T-helper 2 cell treated with Interferon-gamma antibody and Interleukin-4, amounts not matched to agents 5 μg/mL and 100 μg/mL, for 36 hours (primary cell): Measurements from ENCODE around the gene CSNK1D.
A peak's percentile ranks its signal among the peaks of the same experiment; 100 is the strongest.

ENCODE experiments used
- DNase-seq: peaks from one replicate; pipeline ENCODE4 v3.0.0; 2021; ENCODE audit warnings: low spot score
- H3K27ac Mint-ChIP-seq: one replicate; pipeline ENCODE4 v1.8.0; 2021; ENCODE audit warnings: mild to moderate bottlenecking, mixed read lengths
- H3K27me3 Mint-ChIP-seq: one replicate; pipeline ENCODE4 v1.8.0; 2021; ENCODE audit warnings: low read depth, mixed read lengths
- H3K36me3 Mint-ChIP-seq: one replicate; pipeline ENCODE4 v1.8.0; 2021; ENCODE audit warnings: low read depth, mixed read lengths
- H3K4me1 Mint-ChIP-seq: one replicate; pipeline ENCODE4 v1.8.0; 2021; ENCODE audit warnings: low read depth, mixed read lengths
- H3K4me3 Mint-ChIP-seq: one replicate; pipeline ENCODE4 v1.8.0; 2022; ENCODE audit warnings: mild to moderate bottlenecking, moderate library complexity, mixed read lengths
- H3K9me3 Mint-ChIP-seq: one replicate; pipeline ENCODE4 v1.8.0; 2021; ENCODE audit warnings: mixed read lengths

CSNK1D gene

DNA sequence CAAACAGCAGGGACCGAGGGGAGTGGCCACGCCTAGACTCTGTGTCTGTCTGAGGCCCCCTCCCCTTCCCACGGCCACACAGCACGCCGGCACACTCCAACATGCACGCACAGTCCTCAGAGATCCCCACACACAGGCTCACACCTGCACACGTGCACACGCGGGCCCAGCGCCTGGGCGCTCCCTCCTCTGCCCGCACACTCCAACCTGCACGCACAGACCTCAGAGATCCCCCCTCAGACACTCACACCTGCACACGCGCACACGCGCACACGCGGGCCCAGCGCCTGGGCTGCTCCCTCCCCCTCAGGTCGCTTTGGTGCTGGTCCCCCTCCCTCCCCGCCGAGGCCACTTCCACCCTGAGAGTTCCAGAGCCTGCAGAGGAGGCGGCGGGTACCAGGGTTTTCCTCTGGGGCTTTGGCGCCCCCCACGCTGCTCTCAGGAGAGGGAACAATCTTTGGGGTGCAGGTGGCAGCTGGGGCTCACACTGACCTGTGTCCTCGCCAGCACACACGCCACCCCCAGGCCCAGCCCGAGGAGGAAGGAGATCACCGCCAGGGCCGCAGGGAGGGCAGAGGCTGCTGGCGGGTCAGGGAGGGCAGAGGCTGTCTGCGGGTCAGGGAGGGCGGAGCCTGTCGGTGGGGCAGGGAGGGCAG is 42.3 kb upstream of the CSNK1D start:
- Mint-ChIP-seq H3K27me3 (no peaks in the 10 kb centered on the region), H3K4me3 (no peak overlapping the region), H3K27ac (peak overlapping the region; percentile 86), H3K4me1 (peaks cover 12% of the 10 kb centered on the region), H3K9me3 (no peaks in the 10 kb centered on the region), H3K36me3 (peaks cover 16% of the 10 kb centered on the region)
- DNase-seq: no peak

DNA sequence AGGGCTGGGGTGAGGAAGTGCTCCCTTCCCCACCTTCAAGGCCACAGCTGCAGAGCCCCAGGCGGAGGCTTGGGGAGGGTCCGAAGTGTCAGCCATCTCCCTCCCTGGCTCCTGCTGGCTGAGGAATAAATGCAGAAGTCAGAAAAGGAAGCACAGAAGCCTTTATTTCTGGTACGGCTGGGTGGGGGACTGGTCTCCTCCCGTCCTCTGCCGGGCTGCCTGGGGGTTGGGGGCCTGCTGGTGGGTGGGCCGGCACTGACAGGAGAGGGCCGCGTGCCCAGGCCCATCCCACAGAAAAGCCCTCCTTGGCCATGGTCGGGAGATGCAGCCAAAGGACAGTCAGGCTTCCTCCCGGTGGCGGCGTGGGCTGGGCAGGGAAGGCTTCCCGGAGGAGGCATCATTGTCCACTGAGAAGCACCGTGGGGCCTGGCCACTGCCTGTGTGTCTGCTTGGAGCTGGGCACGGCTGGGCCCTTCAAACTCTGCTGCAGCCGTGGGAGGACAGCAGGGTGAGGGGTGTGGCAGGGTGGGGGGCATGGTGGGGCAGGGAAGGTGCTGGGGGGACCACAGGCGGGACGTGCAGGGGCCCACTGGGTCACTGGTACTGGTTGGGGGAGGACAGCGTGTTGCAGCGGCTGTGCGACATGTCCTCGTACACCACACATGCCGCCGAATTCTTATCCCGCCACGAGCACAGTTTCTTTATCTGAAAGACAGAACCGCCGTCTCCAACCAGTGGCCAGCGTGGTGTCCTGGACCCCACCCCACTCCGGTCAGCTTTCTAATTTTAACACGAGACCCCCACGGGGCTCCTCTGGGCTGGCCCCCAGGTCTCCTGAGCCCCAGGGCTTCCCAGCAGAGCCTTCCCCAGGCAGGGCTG is 41.5 kb upstream of the CSNK1D start:
- DNase-seq: no peak
- peak overlapping the region; percentile 21 for H3K4me3 Mint-ChIP-seq
- H3K36me3 Mint-ChIP-seq: peaks cover 16% of the 10 kb centered on the region
- H3K9me3 Mint-ChIP-seq: no peaks in the 10 kb centered on the region
- H3K27me3 Mint-ChIP-seq: no peaks in the 10 kb centered on the region
- H3K27ac Mint-ChIP-seq: no peak overlapping the region
- peaks cover 10% of the 10 kb centered on the region for H3K4me1 Mint-ChIP-seq

DNA sequence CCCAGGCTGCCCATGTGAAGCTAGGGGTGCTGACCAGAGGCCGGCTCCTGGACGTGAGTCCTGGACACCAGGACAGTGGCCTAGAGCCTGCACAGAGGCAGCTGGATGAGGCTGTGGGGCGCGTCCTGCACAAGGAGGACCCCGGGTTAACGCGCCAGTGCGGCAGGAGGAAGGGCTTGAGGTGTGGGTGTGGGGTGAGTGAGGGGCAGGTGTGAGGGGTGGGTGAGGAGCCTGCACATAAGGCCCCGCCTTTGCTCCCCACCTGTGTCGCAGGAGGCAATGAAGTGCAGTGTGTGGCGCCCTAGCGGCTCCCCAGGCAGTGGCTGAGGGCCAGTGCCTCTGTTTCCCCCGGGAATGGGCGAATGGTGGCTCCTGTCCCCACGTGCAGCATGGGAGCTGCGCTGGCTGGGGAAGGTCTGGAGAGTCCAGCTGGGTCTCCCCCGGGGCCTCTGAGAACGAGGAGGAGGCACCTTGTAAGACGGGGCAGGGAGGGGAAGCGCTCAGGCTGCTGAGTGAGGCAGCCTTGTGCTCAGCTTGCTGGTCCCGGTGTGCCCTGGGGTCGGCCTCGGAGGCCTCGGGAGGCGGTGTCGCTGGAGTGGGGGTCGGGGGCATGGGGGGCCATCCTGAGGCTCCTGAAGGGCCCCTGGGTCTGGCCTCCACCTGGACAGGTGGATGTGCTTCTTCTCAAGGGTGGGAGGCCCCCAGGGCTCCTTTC is 40.7 kb upstream of the CSNK1D start:
- peak overlapping the region; percentile 44 for H3K4me3 Mint-ChIP-seq
- peaks cover 16% of the 10 kb centered on the region for H3K36me3 Mint-ChIP-seq
- no peak overlapping the region for H3K27ac Mint-ChIP-seq
- no peaks in the 10 kb centered on the region for H3K9me3 Mint-ChIP-seq
- H3K27me3 Mint-ChIP-seq: no peaks in the 10 kb centered on the region
- H3K4me1 Mint-ChIP-seq: peaks cover 10% of the 10 kb centered on the region
- no peak for DNase-seq

DNA sequence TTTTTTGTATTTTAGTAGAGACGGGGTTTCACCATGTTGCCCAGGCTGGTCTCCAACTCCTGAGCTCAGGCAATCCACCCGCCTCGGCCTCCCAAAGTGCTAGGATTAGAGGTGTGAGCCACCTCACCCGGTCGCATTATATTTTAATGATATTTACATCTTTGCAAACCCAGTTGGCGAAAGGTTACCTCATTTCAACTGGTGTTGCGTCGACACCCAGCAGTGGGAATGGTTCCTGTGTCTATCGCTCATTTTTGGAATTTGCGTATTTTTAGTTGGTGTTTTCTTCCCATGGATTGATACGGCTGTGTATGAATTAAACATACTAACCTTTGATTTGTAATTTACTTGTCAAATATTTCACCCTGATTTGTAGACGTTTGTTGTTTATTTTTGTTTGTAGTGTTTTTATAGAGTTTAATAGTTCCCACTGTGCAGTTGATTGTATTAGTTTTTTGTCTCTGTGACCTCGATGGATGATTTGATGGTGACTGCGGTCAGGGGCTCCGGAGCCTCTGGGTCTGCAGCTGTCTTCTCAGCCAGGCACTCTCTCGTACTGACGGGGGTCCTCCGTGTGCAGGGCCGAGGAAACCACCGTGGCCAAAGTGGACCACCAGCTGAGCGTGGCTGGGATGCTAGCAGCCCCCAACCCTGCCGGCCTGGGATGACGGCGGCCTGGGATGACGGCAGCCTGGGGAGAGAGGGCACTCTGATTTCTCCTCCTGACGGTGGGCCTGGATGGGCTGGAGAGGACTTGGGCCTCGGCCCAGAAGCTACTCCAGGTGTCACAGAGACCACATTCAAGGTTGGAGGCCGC is 39.9 kb upstream of the CSNK1D start:
- no peak overlapping the region for H3K27ac Mint-ChIP-seq
- peaks cover 12% of the 10 kb centered on the region for H3K4me1 Mint-ChIP-seq
- peaks cover 16% of the 10 kb centered on the region for H3K36me3 Mint-ChIP-seq
- no peak overlapping the region for H3K4me3 Mint-ChIP-seq
- H3K27me3 Mint-ChIP-seq: peaks cover 2% of the 10 kb centered on the region
- DNase-seq: no peak
- H3K9me3 Mint-ChIP-seq: no peaks in the 10 kb centered on the region

- Mint-ChIP-seq H3K27me3 (peaks cover 2% of the 10 kb centered on the region), H3K4me1 (peaks cover 12% of the 10 kb centered on the region), H3K27ac (no peak overlapping the region), H3K36me3 (peaks cover 16% of the 10 kb centered on the region), H3K4me3 (no peak overlapping the region), H3K9me3 (no peaks in the 10 kb centered on the region)
- no peak for DNase-seq
Observed at GRCh38 chr17:82311971-82312370, 38.5 kb upstream of the CSNK1D start.

GRCh38 chr17:82310877-82311276 is 37.4 kb upstream of the CSNK1D start:
- peaks cover 2% of the 10 kb centered on the region for H3K27me3 Mint-ChIP-seq
- no peak overlapping the region for H3K4me3 Mint-ChIP-seq
- no peak for DNase-seq

DNA sequence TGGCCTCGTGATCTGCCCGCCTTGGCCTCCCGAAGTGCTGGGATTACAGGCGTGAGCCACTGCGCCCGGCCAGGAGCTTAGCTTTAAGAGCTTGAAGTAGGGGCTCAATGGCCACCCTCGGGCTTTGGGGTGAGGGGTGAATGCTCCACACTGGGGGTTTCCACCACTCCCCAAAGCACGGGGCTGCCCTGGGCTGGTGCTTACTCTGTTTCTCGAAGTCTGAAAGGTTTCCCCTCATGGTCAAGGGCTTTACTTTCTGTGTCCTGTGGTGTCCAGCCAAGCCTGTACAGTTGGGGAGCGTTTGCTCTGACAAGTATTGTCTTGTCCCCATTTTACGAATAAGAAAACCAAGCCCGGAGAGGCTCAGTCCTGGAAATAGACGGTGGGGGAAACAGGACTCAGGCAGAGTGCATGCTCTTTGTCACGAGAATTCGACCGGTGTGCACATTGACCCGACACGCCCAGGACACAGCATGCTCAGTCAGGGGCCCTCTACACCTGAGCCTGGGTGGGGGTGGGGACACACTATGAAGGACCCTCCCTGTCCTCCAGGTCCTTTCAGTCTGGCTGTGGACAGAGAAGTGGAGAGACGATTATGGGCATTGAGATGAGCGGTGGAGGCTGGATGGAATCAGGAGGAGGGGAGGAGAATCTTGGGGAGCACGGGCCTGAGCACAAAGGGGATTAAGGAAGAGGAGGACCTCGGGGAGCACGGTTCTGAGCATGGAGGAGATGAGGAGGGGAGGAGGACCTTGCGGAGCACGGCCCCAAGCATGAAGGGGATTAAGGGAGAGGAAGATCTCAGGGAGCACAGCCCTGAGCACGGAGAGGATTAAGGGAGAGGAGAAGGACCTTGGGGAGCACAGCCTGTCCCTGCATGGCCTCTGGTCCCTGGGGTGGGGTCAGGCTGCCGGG is 36.4 kb upstream of the CSNK1D start:
- peaks cover 16% of the 10 kb centered on the region for H3K4me1 Mint-ChIP-seq
- no peaks in the 10 kb centered on the region for H3K9me3 Mint-ChIP-seq
- DNase-seq: no peak
- H3K4me3 Mint-ChIP-seq: no peak overlapping the region
- peaks cover 2% of the 10 kb centered on the region for H3K27me3 Mint-ChIP-seq
- H3K36me3 Mint-ChIP-seq: peaks cover 8% of the 10 kb centered on the region
- no peak overlapping the region for H3K27ac Mint-ChIP-seq

More at GRCh38 chr17:82310877-82311276, 37.4 kb upstream of the CSNK1D start:
- Mint-ChIP-seq H3K9me3 (no peaks in the 10 kb centered on the region), H3K4me1 (peaks cover 17% of the 10 kb centered on the region), H3K36me3 (peaks cover 12% of the 10 kb centered on the region), H3K27ac (no peak overlapping the region)

DNA sequence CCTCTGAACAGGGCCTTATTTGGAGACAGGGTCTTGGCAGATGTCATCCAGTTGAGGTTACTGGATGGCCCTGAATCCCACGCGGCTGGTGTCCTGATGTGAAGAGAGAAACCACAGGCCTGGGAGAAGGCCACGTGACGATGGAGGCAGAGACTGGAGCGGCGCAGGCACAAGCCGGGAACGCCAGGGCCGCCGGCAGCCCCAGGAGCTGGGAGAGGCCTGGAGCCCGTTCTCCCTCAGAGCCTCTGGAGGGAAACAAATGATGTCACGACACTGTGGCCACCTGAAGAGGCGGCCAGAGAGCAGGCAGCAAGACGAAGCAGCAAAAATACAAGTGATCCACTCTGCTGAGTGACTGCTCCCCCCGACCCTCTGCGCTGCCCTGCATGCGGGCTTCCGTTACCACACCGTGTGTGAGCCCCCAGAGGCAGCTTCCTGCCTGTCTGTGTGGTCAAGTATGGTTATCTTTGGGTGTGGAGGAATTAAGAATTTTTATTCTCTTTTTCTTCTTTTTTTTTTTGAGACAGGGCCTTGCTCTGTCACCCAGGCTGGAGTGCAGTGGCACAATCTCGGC is 32.3 kb upstream of the CSNK1D start:
- Mint-ChIP-seq H3K27ac (peak overlapping the region; percentile 27), H3K4me1 (peaks cover 39% of the 10 kb centered on the region), H3K9me3 (no peaks in the 10 kb centered on the region), H3K36me3 (no peaks in the 10 kb centered on the region), H3K4me3 (peak overlapping the region; percentile 32), H3K27me3 (peaks cover 2% of the 10 kb centered on the region)
- DNase-seq: no peak

- Mint-ChIP-seq H3K9me3 (no peaks in the 10 kb centered on the region), H3K4me3 (no peak overlapping the region), H3K4me1 (peaks cover 44% of the 10 kb centered on the region), H3K27ac (peak overlapping the region; percentile 27), H3K27me3 (peaks cover 2% of the 10 kb centered on the region), H3K36me3 (no peaks in the 10 kb centered on the region)
- no peak for DNase-seq
Observed at GRCh38 chr17:82304826-82305726, 31.6 kb upstream of the CSNK1D start.

- Mint-ChIP-seq H3K36me3 (no peaks in the 10 kb centered on the region), H3K4me3 (peak overlapping the region; percentile 81), H3K27ac (no peak overlapping the region), H3K4me1 (peaks cover 52% of the 10 kb centered on the region), H3K27me3 (peaks cover 2% of the 10 kb centered on the region), H3K9me3 (no peaks in the 10 kb centered on the region)
- DNase-seq: no peak
Observed at GRCh38 chr17:82303944-82304808, 30.7 kb upstream of the CSNK1D start.
